H9 (cell line): Measurements from ENCODE around the gene HSD17B2. TPM values are rescaled to one million over a fixed set of nuclear protein-coding genes. Genes with fewer than 3 reads are reported as not detected.

Source experiments
- DNase-seq: peaks from one replicate; pipeline ENCODE4 v3.0.0-alpha.2; 2017
- H2AFZ ChIP-seq: one replicate; pipeline ENCODE4 v1.6.1; 2013; ENCODE audit warnings: mild to moderate bottlenecking, low read length, control low read depth, moderate library complexity
- H2AK5ac ChIP-seq: 2 replicates; pipeline ENCODE4 v1.6.1; 2013; ENCODE audit warnings: low read length, control low read depth, mixed read lengths; ENCODE audit not compliant: insufficient read length
- H2BK120ac ChIP-seq: one replicate; pipeline ENCODE4 v1.6.1; 2013; ENCODE audit warnings: low read depth, mild to moderate bottlenecking, low read length, control low read depth, inconsistent platforms; ENCODE audit not compliant: poor library complexity, severe bottlenecking
- H2BK12ac ChIP-seq: 2 replicates; pipeline ENCODE4 v1.6.1; 2013; ENCODE audit warnings: low read length, control low read depth, mixed read lengths, low read depth; ENCODE audit not compliant: insufficient read length
- H2BK15ac ChIP-seq: 2 replicates; pipeline ENCODE4 v1.6.1; 2013; ENCODE audit warnings: low read depth, low read length, control low read depth
- H2BK20ac ChIP-seq: one replicate; pipeline ENCODE4 v1.6.1; 2013; ENCODE audit warnings: low read depth, mild to moderate bottlenecking, low read length, control low read depth, inconsistent platforms; ENCODE audit not compliant: poor library complexity, severe bottlenecking
- H2BK5ac ChIP-seq: 2 replicates; pipeline ENCODE4 v1.6.1; 2013; ENCODE audit warnings: low read length, control low read depth, mixed read lengths; ENCODE audit not compliant: insufficient read length
- H3K14ac ChIP-seq: 2 replicates; pipeline ENCODE4 v1.6.1; 2013; ENCODE audit warnings: low read length, control low read depth; ENCODE audit not compliant: insufficient read depth
- H3K18ac ChIP-seq: 2 replicates; pipeline ENCODE4 v1.6.1; 2013; ENCODE audit warnings: low read depth, mild to moderate bottlenecking, mixed read lengths, low read length, control low read depth; ENCODE audit not compliant: insufficient read length
- H3K23ac ChIP-seq: 2 replicates; pipeline ENCODE4 v1.6.1; 2013; ENCODE audit warnings: low read length, control low read depth, mixed read lengths, low read depth; ENCODE audit not compliant: insufficient read length
- H3K23me2 ChIP-seq: 2 replicates; pipeline ENCODE4 v1.6.1; 2013; ENCODE audit warnings: low read depth, mild to moderate bottlenecking, mixed read lengths, low read length, control low read depth; ENCODE audit not compliant: insufficient read length, poor library complexity, severe bottlenecking
- H3K27ac ChIP-seq: 2 replicates; pipeline ENCODE4 v1.5.1; 2013; ENCODE audit warnings: low read length, control low read depth, mixed read lengths, low read depth; ENCODE audit not compliant: insufficient read length
- H3K27me3 ChIP-seq: 2 replicates; pipeline ENCODE4 v1.6.1; 2013; ENCODE audit warnings: low read length, control low read depth, inconsistent platforms; ENCODE audit not compliant: insufficient read depth
- H3K4ac ChIP-seq: 2 replicates; pipeline ENCODE4 v1.6.1; 2013; ENCODE audit warnings: low read depth, mild to moderate bottlenecking, control low read depth, inconsistent platforms, low read length, moderate library complexity
- H3K4me1 ChIP-seq: 2 replicates; pipeline ENCODE4 v1.6.1; 2013; ENCODE audit warnings: low read length, control low read depth, inconsistent platforms; ENCODE audit not compliant: insufficient read depth
- H3K4me2 ChIP-seq: 2 replicates; pipeline ENCODE4 v1.6.1; 2013; ENCODE audit warnings: low read length, control low read depth, mixed read lengths; ENCODE audit not compliant: insufficient read length, insufficient read depth
- H3K56ac ChIP-seq: 2 replicates; pipeline ENCODE4 v1.6.1; 2013; ENCODE audit warnings: low read depth, mild to moderate bottlenecking, mixed read lengths, low read length, control low read depth; ENCODE audit not compliant: insufficient read length
- H3K79me1 ChIP-seq: 2 replicates; pipeline ENCODE4 v1.6.1; 2013; ENCODE audit warnings: low read depth, mild to moderate bottlenecking, moderate library complexity, low read length, control low read depth, inconsistent platforms; ENCODE audit not compliant: insufficient read depth, poor library complexity, severe bottlenecking
- H3K79me2 ChIP-seq: 2 replicates; pipeline ENCODE4 v1.6.1; 2013; ENCODE audit warnings: low read length, control low read depth, inconsistent platforms; ENCODE audit not compliant: insufficient read depth
- H3K9ac ChIP-seq: 2 replicates; pipeline ENCODE4 v1.6.1; 2013; ENCODE audit warnings: low read length, control low read depth, mixed read lengths; ENCODE audit not compliant: insufficient read length; ENCODE audit errors: extremely low read depth
- H3K9me3 ChIP-seq: one replicate; pipeline ENCODE4 v1.6.1; 2013; ENCODE audit warnings: low read depth, low read length, inconsistent platforms; ENCODE audit not compliant: control insufficient read depth
- H3T11ph ChIP-seq: one replicate; pipeline ENCODE4 v1.6.1; 2013; ENCODE audit warnings: mild to moderate bottlenecking, low read length, control low read depth, inconsistent platforms
- H4K20me1 ChIP-seq: one replicate; pipeline ENCODE4 v1.6.1; 2013; ENCODE audit not compliant: control insufficient read depth, insufficient read length, insufficient read depth
- H4K5ac ChIP-seq: 2 replicates; pipeline ENCODE4 v1.6.1; 2013; ENCODE audit warnings: low read depth, mild to moderate bottlenecking, mixed read lengths, low read length, control low read depth; ENCODE audit not compliant: insufficient read length
- H4K8ac ChIP-seq: replicated peaks from 2 replicates; pipeline ENCODE4 v1.6.1; 2013; ENCODE audit warnings: low read length, control low read depth, mixed read lengths, low read depth; ENCODE audit not compliant: insufficient read length
- H4K91ac ChIP-seq: 2 replicates; pipeline ENCODE4 v1.6.1; 2013; ENCODE audit warnings: low read depth, mild to moderate bottlenecking, moderate library complexity, mixed read lengths, low read length, control low read depth; ENCODE audit not compliant: insufficient read length
- H3K27ac Mint-ChIP-seq, 3 experiments: 2 replicates in 2 of 3; 3 replicates in 1 of 3; pipeline ENCODE4 v1.8.0; 2020 to 2021; ENCODE audit warnings: mixed read lengths in 3 of 3, mild to moderate bottlenecking in 1 of 3, moderate library complexity in 1 of 3
- H3K27me3 Mint-ChIP-seq: 2 replicates; pipeline ENCODE4 v1.8.0; 2021; ENCODE audit warnings: low read depth, mild to moderate bottlenecking, moderate library complexity, mixed read lengths
- H3K36me3 Mint-ChIP-seq, 3 experiments: 2 replicates in 2 of 3; 3 replicates in 1 of 3; pipeline ENCODE4 v1.8.0; 2020 to 2021; ENCODE audit warnings: low read depth in 3 of 3, mixed read lengths in 3 of 3; ENCODE audit not compliant: insufficient read depth in 1 of 3
- H3K4me1 Mint-ChIP-seq, 2 experiments: 2 replicates each; pipeline ENCODE4 v1.8.0; 2020; ENCODE audit warnings: mixed read lengths in 2 of 2
- H3K4me3 Mint-ChIP-seq, 2 experiments: 2 replicates in 1 of 2; 3 replicates in 1 of 2; pipeline ENCODE4 v1.8.0; 2020 to 2021; ENCODE audit warnings: mild to moderate bottlenecking in 2 of 2, mixed read lengths in 2 of 2, moderate library complexity in 1 of 2
- H3K9me3 Mint-ChIP-seq, 2 experiments: 2 replicates in 1 of 2; 3 replicates in 1 of 2; pipeline ENCODE4 v1.8.0; 2020; ENCODE audit warnings: mild to moderate bottlenecking in 2 of 2, mixed read lengths in 2 of 2, moderate library complexity in 1 of 2
- CTCF ChIP-seq: fragments of 200-600 bp; sonication (generic); conservative IDR thresholded peaks from 3 replicates; pipeline ENCODE4 v1.8.0; 2021; ENCODE audit warnings: antibody characterized with exemption, mild to moderate bottlenecking
- WGBS: extraction: QIAGEN DNeasy Blood & Tissue Kit; methylation state at CpG from one replicate; pipeline ENCODE4 v1.1.7; 2013; ENCODE audit warnings: missing lambda C conversion rate, low lambda C conversion rate, mixed read lengths; ENCODE audit not compliant: insufficient read length; ENCODE audit errors: extremely low coverage; 5-methylcytosine and 5-hydroxymethylcytosine counted together
- total RNA-seq: library from RNA; stranded (reverse); gene quantifications from 2 replicates; pipeline ENCODE4 v1.2.1, GENCODE V29; 2021

The HSD17B2 gene
- total RNA-seq, 1 experiment from 2014 or later, result not detected

DNA sequence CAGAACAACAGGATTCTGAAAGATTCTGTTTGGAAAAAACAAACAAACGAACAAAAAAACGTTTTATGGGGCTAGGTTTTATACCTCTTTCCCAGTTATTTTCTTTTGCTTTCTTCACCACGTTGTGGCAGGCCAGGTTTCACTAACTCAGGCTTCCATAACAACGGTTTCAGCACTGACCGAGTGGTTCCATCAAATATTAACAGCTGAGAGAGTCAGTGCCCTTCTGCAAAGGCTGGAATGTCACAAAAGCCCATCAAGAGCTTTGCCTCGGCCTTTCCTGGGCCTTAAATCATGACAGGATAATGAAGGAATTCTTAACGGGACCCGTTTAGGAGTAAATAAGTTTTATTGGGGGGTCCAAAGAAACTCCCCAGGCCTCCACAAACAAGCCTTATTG, 100.8 kb downstream of the HSD17B2 start:
- H3K23ac ChIP-seq, result no peak overlapping the region
- WGBS, result no CpG with 5 or more reads among the region's 8 CpGs
- no peaks in the 10 kb centered on the region for H3K9me3 ChIP-seq
- H4K91ac ChIP-seq, result no peak overlapping the region
- no peak overlapping the region for H3T11ph ChIP-seq
- H3K9ac ChIP-seq, result no peak overlapping the region
- H2BK15ac ChIP-seq, result no peak overlapping the region
- H3K14ac ChIP-seq, result no peak overlapping the region
- no peak for DNase-seq
- H3K4me2 ChIP-seq, result no peak overlapping the region
- H3K4me1 ChIP-seq, result no peaks in the 10 kb centered on the region; the same call in 1 of the 2 replicates
- H3K27me3 Mint-ChIP-seq, result no peaks in the 10 kb centered on the region; the same call in 1 of the 2 replicates
- no peaks in the 10 kb centered on the region for H3K79me1 ChIP-seq
- H3K4me3 Mint-ChIP-seq, result no peak overlapping the region
- H3K27ac ChIP-seq, result no peak overlapping the region
- no peak for TF ChIP-seq CTCF
- H4K8ac ChIP-seq, result no peak overlapping the region
- no peaks in the 10 kb centered on the region for H3K79me2 ChIP-seq
- no peak overlapping the region for H4K5ac ChIP-seq
- no peak overlapping the region for H3K56ac ChIP-seq
- no peak overlapping the region for H2AFZ ChIP-seq
- H2BK20ac ChIP-seq, result no peak overlapping the region
- no peak overlapping the region for H2AK5ac ChIP-seq
- H3K4me1 Mint-ChIP-seq, result peaks cover 11 to 12% of the 10 kb centered on the region in 2 experiments
- H3K27me3 ChIP-seq, result no peaks in the 10 kb centered on the region
- peaks cover 1 to 26% (median 25%) of the 10 kb centered on the region in 3 experiments; a peak in 6 of 7 replicates for H3K36me3 Mint-ChIP-seq
- no peak overlapping the region for H3K27ac Mint-ChIP-seq
- H3K18ac ChIP-seq, result no peak overlapping the region
- no peak overlapping the region for H2BK12ac ChIP-seq
- no peak overlapping the region for H2BK120ac ChIP-seq
- no peaks in the 10 kb centered on the region; a peak in 2 of 5 replicates for H3K9me3 Mint-ChIP-seq
- no peak overlapping the region for H2BK5ac ChIP-seq
- no peaks in the 10 kb centered on the region for H3K23me2 ChIP-seq
- H3K4ac ChIP-seq, result no peak overlapping the region
- no peaks in the 10 kb centered on the region for H4K20me1 ChIP-seq
